HG03064 (cell line): ENCODE data around the gene ARL6IP5.

Source experiments
- ATAC-seq: cut with Tn5 transposase; IDR thresholded peaks from one replicate; pipeline ENCODE4 v1.9.1; 2021; ENCODE audit warnings: low read depth; ENCODE audit not compliant: unreplicated experiment

The ARL6IP5 gene

DNA sequence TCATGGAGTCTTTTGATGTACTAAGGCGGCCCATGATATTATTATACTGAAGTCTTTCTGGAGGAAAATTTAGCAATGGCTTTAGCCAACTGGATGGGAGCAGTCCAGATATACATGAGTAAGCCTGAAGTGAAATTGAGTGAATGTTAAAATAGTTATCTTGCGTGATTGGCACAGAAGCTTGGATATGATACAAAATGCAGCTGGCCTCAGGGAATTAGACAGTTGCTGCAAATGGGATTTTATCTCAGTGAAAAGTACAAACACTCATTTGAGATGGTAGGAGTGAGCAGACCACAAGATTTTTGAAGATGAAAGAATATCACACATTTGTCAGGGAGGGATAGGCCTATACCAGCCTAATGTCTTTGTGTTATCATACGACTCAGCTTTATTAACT, 28.8 kb downstream of the ARL6IP5 start:
- no peak for ATAC-seq

DNA sequence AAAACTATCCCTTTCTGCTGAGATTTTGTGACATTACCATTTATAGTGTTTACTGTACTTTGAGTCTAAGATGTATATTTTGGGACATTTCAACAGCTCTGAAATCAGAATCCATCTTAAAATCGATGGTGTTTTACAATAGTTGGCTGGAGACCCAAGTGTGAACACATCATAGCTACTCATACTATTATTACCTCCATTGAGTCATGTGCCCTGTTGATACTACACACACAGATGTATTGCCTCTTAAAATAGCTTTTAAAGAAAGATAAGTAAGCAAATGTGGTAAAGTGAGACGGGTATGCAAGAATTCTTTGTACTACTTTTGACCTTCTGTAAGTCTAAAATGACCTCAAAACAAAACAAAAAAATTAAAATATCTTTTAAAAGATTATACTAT, 31.0 kb downstream of the ARL6IP5 start:
- ATAC-seq = no peak

DNA sequence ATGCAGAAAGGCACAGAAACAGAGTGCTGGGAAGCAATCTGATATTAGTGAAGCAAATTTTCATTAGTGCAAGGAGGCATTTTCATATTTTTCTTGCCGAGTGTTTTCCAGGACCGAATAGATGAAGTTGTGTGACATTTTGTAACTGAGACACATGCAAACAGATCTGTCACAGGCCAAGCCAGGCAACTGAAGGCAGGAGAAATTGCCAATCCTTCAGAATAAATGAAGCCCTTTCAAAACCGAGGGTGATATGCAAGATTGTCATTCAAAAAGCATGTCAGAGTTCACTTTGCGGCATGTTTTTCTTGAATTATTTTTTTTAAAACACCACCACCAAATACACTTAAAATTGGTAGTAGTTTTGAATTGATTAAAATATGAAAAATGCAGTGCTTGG, 31.4 kb downstream of the ARL6IP5 start:
- no peak for ATAC-seq

DNA sequence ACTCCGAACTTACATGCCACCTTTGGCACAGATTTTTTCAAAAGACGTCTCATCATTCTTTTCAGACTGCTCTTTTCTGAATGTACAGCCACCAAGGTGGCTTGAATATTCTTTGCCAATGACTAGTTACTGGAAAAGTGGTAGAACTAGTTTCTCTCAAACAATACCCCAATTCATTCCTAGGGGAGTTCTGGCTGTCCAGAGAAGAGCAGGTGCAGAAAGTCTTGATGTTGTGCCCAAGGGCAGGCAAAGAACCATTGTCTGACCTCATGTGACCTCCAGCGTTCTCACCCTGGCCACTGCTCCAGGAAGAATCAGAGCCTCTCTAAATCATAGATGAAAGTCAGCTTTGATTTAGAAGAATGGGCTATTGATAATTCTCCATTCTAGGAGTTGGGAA, 32.2 kb downstream of the ARL6IP5 start:
- no peak for ATAC-seq

DNA sequence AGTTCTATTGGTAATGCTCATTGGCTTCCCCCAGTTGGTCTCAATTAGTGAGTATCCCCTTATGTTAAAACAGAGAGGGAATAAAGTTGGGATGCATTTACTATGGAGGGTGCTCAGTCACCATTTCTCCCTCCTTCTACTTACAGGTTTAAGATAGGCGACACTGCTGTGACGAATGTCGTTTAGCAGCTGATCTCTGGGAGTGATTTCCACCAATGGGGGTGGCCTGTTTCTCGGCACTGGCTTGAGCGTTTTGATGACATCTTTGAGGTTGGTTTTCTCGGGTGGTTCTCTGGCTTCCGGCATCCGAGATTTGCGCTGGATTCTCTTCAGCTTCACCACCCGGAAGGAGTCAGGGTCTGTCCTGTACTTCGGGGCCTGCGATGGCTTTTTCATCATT, 33.8 kb downstream of the ARL6IP5 start:
- no peak for ATAC-seq

DNA sequence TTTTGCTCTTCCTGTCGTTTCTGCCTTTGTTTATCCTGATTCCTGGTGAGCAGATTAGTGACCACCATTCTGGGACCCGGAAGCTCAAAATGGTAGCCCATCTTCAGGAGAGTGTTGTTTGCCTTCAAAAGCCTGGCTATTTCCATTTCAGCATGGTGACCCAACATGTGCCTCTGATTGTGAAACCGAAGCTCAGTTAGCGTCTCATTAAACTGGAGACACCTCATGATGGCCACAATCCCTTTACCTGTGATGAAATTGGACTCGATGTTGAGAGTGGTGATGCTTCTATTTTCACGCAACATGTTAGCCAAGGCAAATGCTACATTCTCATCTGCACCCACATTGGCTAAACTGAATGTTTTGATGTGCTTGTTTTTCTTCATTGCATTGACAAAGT, 34.4 kb downstream of the ARL6IP5 start:
- ATAC-seq = no peak

DNA sequence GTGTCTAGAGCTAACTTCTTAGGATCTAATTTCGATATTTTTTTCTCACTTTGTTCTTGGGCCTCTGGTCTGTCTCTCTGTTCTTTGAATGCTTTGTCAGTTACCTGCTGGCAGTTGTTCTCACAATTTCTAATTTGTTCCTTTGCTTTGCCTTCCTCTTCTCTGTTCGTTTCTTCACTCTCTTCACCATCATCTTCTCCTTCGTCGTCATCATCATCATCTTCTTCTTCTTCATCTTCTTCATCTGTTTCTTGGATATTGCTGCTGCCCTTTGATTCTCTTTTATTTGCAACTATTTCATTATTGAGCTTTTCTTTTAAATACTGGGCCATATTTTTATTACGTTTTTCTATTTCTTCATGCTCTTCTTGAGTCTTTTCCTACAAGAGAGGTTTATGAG, 34.9 kb downstream of the ARL6IP5 start:
- no peak for ATAC-seq

DNA sequence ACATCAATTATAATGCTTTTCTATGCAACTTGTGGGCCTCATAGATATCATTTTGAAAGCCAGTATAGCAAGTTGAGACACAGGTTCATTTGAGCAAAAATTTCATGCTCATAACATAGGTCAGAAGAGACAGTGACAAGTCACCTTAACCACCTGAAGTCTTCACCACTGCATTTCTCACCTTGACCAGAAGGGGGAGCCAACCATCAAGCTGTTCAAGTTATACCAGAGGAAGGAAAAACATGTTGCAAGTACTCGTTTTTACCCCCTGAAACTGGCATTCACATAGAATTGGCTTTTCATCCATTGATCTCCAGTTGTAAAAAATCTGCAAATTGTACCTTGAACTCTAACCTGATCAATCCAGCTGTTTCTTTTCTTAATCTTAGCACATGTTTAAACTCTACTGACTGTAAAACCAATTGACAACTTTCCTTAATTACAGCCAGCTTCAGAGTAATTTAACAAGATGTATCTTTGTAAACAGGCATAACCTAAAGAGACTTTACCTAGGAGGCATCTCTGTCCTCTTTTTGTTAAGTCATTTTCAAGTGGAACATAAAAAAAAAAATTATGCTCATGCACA, 36.2 kb downstream of the ARL6IP5 start:
- no peak for ATAC-seq

DNA sequence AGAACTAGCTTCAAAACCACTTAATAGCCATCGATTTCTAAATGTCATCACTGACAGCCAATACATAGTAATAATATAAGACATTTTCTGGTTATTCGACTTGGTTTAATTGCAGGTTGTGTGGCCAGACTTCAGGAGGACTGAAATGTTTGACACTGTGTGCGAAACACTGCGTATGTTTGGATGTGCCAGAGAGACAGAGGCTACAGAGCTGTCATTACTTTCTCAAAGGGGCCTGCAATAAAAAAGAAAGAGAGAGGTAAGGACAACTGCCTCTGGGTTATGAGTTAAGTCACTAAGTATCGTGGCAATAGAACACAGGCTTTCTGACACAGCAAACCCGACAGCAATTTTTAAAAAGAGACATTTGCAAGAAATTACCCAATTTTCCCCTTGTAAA, 36.8 kb downstream of the ARL6IP5 start:
- no peak for ATAC-seq

DNA sequence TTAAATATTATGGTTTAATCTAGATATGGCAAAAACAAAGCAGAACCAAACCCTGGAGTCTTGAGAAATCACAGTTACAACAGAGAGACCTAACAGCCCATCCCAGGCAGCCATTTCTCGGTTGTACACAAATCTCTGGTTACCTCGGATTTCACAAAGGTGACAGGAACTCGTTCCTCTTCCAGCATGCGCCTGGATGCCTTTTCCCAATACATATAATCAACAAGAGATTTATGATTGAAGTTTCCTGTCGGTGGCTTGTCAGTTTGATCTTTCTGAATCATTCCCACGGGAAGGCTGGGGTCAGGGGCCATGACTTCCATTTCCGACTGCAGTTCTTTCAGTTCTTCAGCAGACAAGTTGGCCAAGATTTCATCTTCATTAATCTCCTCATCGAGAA, 37.2 kb downstream of the ARL6IP5 start:
- no peak for ATAC-seq

DNA sequence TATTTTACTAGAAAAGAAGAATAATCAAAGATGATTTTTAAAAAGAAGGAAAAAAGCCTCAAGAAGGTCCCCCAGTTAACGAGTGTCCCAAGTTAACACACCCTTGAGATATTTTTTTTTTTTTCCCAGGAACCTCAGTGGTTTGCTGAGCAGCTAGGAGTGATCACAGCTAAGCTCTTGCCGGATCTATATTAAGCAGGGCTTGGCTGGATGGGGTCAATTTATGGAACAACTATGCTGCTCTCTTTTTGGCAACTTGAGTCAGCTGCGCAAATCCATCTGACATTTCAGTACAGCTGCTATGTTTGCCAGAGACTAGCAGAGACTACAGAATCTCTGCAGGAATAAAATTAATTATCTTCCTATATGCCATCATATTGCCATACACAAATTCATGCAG, 37.7 kb downstream of the ARL6IP5 start, which contains the start of gene LMOD3:
TSS of gene LMOD3 (minus strand) at position 193 of the 400 bp plus-strand sequence. CDS start 209 bp downstream, outside the sequence.
- ATAC-seq = no peak

DNA sequence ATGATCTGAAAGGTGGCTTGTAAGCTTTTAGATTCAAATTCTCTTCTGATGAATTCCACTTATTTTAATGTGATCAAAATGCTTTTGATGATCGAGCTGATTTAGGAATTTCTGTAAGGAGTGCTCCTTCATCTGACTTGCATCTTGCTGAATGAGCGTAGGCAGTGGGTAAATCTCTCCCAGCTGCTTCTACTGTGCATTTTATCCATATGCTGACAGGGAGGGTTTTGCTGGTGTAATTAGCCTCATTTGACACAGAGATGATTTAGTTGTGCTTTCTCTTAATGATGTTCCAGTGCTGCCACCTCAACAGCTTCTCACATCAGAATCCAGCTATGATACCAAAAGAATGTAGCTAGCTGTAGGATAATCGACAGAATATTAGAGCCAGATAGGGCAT, 41.5 kb downstream of the ARL6IP5 start:
- no peak for ATAC-seq

DNA sequence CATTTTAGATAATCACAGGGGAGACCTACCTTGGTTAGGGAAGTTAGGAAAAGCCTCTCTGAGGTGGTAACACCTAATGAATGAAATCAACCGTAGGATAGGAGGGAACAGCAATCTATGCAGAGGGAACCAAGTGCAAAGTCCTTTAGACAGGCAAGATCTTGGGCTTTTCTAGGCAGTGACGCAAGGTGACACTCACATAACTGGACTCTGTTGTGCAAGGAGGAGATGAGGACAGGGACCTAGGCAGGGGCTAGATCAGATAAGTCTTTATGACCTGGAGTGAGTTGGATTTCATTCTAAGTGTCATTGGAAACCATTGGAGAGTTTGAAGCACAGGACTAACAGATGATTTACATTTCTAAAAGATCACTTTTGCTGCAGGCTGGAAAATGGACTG, 42.3 kb downstream of the ARL6IP5 start:
- ATAC-seq = no peak

DNA sequence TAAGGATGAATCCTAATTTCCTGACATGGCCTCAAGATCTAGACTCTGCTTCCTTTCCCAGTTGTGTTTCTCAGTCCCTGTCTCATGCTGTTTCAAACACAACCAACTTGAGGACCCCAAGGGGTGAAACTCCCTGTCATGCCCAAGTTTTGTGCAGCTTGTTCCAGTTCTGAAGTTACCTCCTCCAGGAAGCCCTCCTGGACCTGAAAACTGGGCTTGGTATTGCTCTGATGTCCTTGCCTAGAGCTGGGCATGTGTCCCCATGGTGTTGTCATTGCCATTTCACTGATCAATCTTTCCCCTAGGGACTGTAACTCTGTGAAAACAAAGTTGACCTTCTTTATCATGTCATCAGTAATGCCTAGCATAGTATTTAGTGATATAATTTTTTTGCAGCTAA, 43.8 kb downstream of the ARL6IP5 start:
- no peak for ATAC-seq

DNA sequence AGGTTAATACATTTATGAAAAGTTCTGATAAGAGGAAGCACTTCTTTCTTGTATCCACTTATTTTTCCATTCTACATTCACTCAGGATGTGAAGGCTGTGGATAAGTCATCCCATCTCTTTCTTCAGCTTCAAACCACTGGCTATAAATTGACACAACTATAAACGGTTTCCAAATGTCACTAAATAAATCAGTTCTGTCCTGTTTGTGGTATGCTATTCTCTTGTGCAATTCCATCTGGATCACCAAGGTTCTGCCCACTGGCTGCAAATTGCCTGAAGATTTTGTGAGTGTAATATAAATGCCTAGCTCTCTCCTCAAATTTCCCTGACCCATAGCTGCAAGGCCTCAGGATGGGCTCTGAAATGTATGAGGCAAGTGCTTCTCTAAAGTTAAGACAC, 44.8 kb downstream of the ARL6IP5 start:
- no peak for ATAC-seq

DNA sequence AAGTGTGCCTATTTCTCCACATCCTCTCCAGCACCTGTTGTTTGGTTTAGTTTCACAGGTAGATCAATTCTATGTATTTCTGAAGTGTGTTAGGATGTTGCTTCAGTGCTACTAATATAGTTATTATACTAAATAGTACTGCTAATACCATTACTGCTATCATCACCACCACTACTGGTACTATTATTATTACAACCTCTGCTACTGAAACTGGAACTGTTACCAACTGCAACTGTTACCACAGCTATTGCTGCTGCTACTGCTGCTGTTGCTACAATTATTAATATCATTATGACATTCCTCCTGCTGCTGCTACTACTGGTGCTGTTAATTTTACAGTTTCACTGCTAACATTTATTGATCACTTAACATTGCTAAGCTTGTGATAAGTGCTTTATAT, 46.0 kb downstream of the ARL6IP5 start:
- no peak for ATAC-seq

DNA sequence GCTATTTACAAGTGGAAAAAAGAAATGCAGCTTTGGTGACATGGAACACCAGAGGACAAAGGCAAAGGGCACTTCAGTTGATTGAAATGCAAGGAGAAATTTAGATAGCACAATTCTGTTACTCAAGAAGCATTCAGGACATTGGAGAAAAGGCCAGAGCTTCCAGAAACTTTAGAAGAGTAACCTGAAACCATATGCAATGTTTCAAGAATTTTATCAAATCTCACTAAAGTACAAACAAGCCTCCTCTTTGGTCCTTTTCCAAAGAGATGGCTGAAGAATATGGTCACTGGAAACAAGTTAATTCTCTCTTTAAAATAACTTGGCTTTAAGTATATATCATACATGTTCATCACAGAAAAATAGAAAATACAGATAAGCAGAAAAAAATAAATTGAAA, 52.3 kb downstream of the ARL6IP5 start:
- ATAC-seq = no peak

DNA sequence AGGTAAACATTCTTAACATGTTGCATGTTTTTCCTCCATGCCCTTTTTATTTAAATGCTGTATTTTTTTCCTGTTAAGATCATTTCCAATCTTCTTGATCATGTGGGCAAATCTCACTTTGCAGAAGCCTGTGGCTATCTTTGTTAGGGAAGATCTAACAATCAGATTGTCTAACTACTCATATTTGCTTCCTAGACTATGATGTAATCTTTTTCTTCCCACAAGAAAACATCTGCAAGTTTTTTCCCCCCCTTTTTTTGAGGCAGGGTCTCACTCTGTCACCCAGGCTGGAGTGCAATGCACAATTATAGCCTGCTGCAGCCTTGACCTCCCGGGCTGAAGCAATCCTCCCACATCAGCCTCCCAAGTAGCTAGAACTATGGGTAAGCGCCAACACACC, 52.7 kb downstream of the ARL6IP5 start:
- no peak for ATAC-seq

DNA sequence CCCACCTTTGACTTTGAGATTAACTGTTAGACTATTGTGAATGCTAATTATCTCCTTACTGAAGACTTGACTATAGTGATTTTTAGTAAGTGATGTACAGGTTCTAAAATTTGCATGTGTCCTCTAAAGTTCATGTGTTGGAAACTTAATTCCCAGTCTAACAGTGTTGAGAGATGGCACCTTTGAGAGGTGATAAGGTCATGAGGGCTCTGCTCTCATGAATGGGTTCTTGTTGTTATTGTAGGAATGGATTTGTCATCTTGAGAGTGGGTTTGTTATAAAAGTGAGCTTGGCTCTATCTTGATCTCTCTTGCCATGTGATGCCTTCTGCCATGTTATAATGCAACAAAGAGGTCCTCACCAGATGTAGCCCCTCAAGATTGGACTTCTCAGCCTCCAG, 56.6 kb downstream of the ARL6IP5 start:
- no peak for ATAC-seq

DNA sequence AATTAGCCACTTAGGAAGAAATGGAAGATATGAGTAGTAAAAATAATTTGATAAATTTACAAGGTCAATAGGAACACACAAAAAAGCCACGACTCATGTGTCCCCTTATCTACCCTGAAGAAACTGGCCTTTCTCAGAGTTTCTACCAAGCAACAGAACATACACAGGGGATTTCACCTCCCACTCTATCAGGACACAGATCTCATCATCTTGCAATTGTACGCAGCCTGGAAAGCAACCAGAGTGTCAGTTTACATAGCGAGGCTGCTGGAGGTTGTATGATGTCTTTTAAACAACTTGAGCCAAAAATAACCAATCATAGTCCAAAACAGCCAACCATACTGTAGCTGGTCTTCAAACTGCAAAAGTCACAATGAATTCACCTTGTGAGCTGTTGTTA, 57.4 kb downstream of the ARL6IP5 start:
- ATAC-seq = no peak

DNA sequence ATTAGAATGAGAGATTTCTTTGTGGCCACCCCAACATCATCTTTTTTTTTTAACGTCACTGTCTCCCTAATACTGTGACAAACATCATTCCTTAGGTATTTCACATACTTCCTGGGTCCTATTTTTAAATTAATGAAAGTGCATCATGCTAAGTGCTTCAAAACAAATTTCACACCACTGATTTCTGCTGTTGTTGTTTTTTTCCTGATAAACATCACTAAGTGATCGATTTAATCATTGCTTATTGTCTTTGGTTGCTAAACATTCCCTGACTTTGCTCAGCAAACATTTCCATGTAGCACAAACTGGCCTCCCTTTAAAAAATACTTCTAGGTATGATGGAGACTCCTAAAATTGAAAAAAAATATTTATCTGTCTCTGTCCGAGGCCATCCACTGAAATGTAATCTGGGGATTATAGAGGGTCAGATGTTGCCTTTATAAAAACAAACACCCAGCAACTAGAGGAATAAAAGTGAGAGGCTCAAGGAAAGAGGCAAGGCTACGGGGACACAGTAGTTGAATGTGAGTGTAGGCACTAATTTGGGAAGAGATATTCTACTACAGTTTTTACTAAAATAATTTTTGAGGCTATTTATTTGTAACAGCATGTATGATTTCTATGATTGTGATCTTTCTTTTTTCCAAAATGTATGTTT, 58.2 kb downstream of the ARL6IP5 start:
- ATAC-seq = no peak

DNA sequence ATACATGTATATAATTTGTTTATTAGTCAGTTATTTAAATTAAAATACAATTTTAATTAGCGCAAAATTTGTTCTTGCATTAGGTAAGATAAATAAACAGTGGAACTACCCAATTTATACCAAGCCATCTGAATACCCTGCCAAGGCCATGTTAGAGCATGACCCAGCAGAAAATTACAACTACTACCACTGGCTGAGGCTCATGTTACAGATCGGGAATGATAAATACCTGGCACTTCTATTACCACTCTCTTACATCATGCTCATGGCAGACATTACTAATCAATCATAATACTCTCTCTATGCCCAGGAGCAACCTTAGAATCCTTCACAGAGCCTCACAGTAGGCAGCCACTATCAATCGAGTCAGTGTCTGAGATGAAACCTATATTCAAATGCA, 58.9 kb downstream of the ARL6IP5 start:
- no peak for ATAC-seq
